Esophagus squamous epithelium (tissue), 4 donors: ENCODE measurements around the gene SERTAD1.

Experiments used
- POLR2A ChIP-seq, 4 donors: fragments of 450-650 bp; IDR thresholded peaks; one replicate each; pipeline ENCODE4 v1.6.1; 2017; ENCODE audit warnings: antibody characterized with exemption in 4 of 4, mild to moderate bottlenecking in 4 of 4, moderate library complexity in 3 of 4
- TF ChIP-seq, protein P1 (sequence below), 6 experiments: fragments of 450-650 bp in 4 of 6; fragments of 200-600 bp in 2 of 6; sonication (generic) in 2 of 6; IDR thresholded peaks; one replicate each; pipeline ENCODE4 v1.5.1; 2016 to 2019; ENCODE audit warnings: antibody characterized with exemption in 6 of 6, mild to moderate bottlenecking in 4 of 6, moderate library complexity in 4 of 6

DNA sequence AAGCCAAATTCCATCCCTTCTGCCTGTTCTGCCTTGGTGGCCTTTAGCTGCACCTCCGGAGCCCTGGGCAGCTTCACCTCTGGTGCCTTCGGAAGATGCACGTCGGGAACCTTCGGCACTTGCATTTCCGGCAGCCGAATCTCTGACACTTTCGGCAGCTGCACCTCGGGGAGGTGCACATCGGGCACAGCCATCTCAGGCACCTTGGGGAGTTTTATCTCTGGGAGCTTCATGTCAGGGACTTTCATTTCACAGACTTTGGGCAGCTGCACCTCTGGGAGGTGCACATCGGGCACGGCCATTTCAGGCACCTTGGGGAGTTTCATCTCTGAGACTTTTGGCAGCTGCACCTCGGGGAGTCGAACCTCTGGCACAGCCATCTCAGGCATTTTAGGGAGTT lies 29.8 kb downstream of the SERTAD1 start:
- TF ChIP-seq, protein P1, sequence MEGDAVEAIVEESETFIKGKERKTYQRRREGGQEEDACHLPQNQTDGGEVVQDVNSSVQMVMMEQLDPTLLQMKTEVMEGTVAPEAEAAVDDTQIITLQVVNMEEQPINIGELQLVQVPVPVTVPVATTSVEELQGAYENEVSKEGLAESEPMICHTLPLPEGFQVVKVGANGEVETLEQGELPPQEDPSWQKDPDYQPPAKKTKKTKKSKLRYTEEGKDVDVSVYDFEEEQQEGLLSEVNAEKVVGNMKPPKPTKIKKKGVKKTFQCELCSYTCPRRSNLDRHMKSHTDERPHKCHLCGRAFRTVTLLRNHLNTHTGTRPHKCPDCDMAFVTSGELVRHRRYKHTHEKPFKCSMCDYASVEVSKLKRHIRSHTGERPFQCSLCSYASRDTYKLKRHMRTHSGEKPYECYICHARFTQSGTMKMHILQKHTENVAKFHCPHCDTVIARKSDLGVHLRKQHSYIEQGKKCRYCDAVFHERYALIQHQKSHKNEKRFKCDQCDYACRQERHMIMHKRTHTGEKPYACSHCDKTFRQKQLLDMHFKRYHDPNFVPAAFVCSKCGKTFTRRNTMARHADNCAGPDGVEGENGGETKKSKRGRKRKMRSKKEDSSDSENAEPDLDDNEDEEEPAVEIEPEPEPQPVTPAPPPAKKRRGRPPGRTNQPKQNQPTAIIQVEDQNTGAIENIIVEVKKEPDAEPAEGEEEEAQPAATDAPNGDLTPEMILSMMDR (IDR thresholded peaks at IDR 0.05) = no peak
- no peak for TF ChIP-seq POLR2A (IDR thresholded peaks at IDR 0.05)
